Measurements from ENCODE around the gene OR10G7. TPM values are rescaled to one million over a fixed set of nuclear protein-coding genes. Genes with fewer than 3 reads are reported as not detected.

Gene OR10G7
- total and polyA plus RNA-seq, 2 donors (not counting 3 experiments of a cell fraction or from before 2014, with no cell fraction given) = not detected

DNA sequence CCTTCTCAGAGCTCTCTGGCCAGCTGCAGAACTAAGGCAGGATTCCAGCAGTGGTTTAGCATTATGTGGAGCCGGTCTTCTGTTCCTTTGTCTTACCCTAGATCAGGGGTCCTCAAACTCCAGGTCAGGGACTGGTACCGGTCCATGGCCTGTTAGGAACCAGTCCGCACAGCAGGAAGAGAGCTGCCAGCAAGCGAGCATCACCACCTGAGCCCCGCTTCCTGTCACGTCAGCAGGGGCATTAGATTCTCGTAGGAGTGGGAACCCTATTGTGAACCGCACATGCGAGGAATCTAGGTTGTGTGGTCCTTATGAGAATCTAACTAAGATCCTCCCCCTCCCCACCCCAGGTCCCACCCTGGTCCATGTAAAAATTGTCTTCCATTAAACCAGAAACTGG is 1.6 kb downstream of the OR10G7 start:
- dilution Hi-C loops (cut with MboI; ENCODE audit: extremely low pct_ligation_motif_present, low sequenced_read_pairs) (no loop called here), intact Hi-C loops (cut with micrococcal nuclease) (loop anchor here (10.0 kb wide), 1 partner anchor 115 kb away; no protein-coding TSS in a partner anchor)
- ChIA-PET POLR2A (no interaction called here), CTCF (no interaction called here)
- Histone ChIP-seq H3K9ac (replicated peaks; ENCODE audit: extremely low read depth, insufficient read depth, low read length) (no peak overlapping the region), H3K4me1 (ENCODE audit: control insufficient read depth, extremely low read depth, insufficient read depth, low read length) (no peaks in the 10 kb centered on the region), H3K4me2 (ENCODE audit: insufficient read depth, low read length) (no peak overlapping the region), H3K79me2 (ENCODE audit: control insufficient read depth, insufficient read depth, low read length) (no peaks in the 10 kb centered on the region), H3K9me3 (replicated peaks; ENCODE audit: control insufficient read depth, insufficient read depth, low read length) (no peaks in the 10 kb centered on the region), H3K36me3 (ENCODE audit: control insufficient read depth in 2 of 2, extremely low read depth in 1 of 2, insufficient read depth in 2 of 2, low read length in 2 of 2) (no peaks in the 10 kb centered on the region), H3K9me1 (replicated peaks; ENCODE audit: control insufficient read depth, extremely low read depth, insufficient read depth, low read length) (no peaks in the 10 kb centered on the region), H2AFZ (ENCODE audit: low read depth, low read length) (no peak overlapping the region), H3K27ac (ENCODE audit: insufficient read depth, low read depth, low read length) (no peak overlapping the region), H3K27me3 (ENCODE audit: control insufficient read depth in 2 of 2, insufficient read depth in 2 of 2, low read length in 2 of 2) (no peaks in the 10 kb centered on the region), H3K4me3 (replicated peaks in 1 of 3; ENCODE audit: insufficient read depth in 1 of 3, low read depth in 1 of 3, low read length in 3 of 3) (no peak overlapping the region), H4K20me1 (replicated peaks; ENCODE audit: control insufficient read depth, extremely low read depth, insufficient read depth, low read length) (no peaks in the 10 kb centered on the region)
- DNase-seq (ENCODE audit: low read depth, low spot score) (no peak), FAIRE-seq (no peak)
- TF ChIP-seq CTCF (IDR thresholded peaks at IDR 0.05; ENCODE audit: extremely low read depth in 1 of 2, insufficient read depth in 1 of 2, low read depth in 1 of 2, low read length in 2 of 2) (no peak), POLR2A (IDR thresholded peaks at IDR 0.05; ENCODE audit: low read depth, low read length) (no peak), GATA2 (IDR thresholded peaks at IDR 0.05; ENCODE audit: insufficient read depth, insufficient read length, low read depth, low read length) (no peak), MYC (IDR thresholded peaks at IDR 0.05; ENCODE audit: low read depth, low read length) (no peak), FOS (IDR thresholded peaks at IDR 0.05; ENCODE audit: borderline replicate concordance, insufficient read depth, low read length) (no peak), EZH2 (IDR thresholded peaks at IDR 0.05; ENCODE audit: borderline replicate concordance, low read depth, low read length, severe bottlenecking) (no peak), JUN (IDR thresholded peaks at IDR 0.05; ENCODE audit: borderline replicate concordance, insufficient read depth, insufficient read length, low read depth) (no peak), POLR2AphosphoS5 (IDR thresholded peaks at IDR 0.05; ENCODE audit: insufficient read depth, low read depth, low read length) (no peak), MAX (IDR thresholded peaks at IDR 0.05; ENCODE audit: insufficient read depth, insufficient read length) (no peak)
- no TSS peak for BruUV-seq (replicated peaks)

Data from endothelial cell of umbilical vein (primary cell).